Activated CD8-positive, alpha-beta memory T cell treated with anti-CD3 and anti-CD28 coated beads, Interleukin-2, amount 50 U/mL, for 24 hours (primary cell): ENCODE data around the gene RICTOR.
A peak's percentile ranks its signal among the peaks of the same experiment; 100 is the strongest.

Experiments used
- DNase-seq: peaks from one replicate; pipeline ENCODE4 v3.0.0-alpha.2; 2020; ENCODE audit errors: extremely low read depth

RICTOR gene

GRCh38 chr5:39092581-39093351, 18.6 kb upstream of the RICTOR start:
- DNase-seq, result no peak

- no peak for DNase-seq
These were observed 17.9 kb upstream of the RICTOR start for GRCh38 chr5:39091940-39092580.

GRCh38 chr5:39083968-39084367, 9.8 kb upstream of the RICTOR start:
- DNase-seq, result no peak

- no peak for DNase-seq
These were observed 8.8 kb upstream of the RICTOR start for GRCh38 chr5:39082995-39083394.

- no peak for DNase-seq
These were observed 6.5 kb upstream of the RICTOR start for GRCh38 chr5:39080597-39081204.

- DNase-seq, result no peak
These were observed 6.0 kb upstream of the RICTOR start for GRCh38 chr5:39080168-39080567.

- no peak for DNase-seq
These were observed 4.9 kb upstream of the RICTOR start for GRCh38 chr5:39079147-39079546.

GRCh38 chr5:39076757-39077728, 2.8 kb upstream of the RICTOR start:
- no peak for DNase-seq

GRCh38 chr5:39076101-39076756, 2.0 kb upstream of the RICTOR start:
- DNase-seq, result no peak

GRCh38 chr5:39073767-39074016, 507 bp downstream of the RICTOR start:
- no peak for DNase-seq

- DNase-seq, result peak; percentile 17
These were observed 1.1 kb downstream of the RICTOR start for GRCh38 chr5:39072925-39073766.

GRCh38 chr5:39068099-39068498, 6.1 kb downstream of the RICTOR start:
- DNase-seq, result no peak

- no peak for DNase-seq
These were observed 9.7 kb downstream of the RICTOR start for GRCh38 chr5:39064450-39064849.

- no peak for DNase-seq
These were observed 11.2 kb downstream of the RICTOR start for GRCh38 chr5:39063037-39063436.

- no peak for DNase-seq
These were observed 11.7 kb downstream of the RICTOR start for GRCh38 chr5:39062530-39062929.

- DNase-seq, result no peak
These were observed 12.1 kb downstream of the RICTOR start for GRCh38 chr5:39062104-39062503.

- no peak for DNase-seq
These were observed 15.1 kb downstream of the RICTOR start for GRCh38 chr5:39059064-39059463.

- DNase-seq, result no peak
These were observed 15.8 kb downstream of the RICTOR start for GRCh38 chr5:39058178-39058921.

GRCh38 chr5:39057734-39058133, 16.5 kb downstream of the RICTOR start:
- DNase-seq, result no peak
